Measurements from ENCODE around the gene TMEM59L. TPM values are rescaled to one million over a fixed set of nuclear protein-coding genes. Genes with fewer than 3 reads are reported as not detected.

The TMEM59L gene
- total and polyA plus RNA-seq, 9 of the 15 experiments (the other 6 are each of a cell fraction or from before 2014, with no cell fraction given), result 0.37 TPM; not detected in 8

DNA sequence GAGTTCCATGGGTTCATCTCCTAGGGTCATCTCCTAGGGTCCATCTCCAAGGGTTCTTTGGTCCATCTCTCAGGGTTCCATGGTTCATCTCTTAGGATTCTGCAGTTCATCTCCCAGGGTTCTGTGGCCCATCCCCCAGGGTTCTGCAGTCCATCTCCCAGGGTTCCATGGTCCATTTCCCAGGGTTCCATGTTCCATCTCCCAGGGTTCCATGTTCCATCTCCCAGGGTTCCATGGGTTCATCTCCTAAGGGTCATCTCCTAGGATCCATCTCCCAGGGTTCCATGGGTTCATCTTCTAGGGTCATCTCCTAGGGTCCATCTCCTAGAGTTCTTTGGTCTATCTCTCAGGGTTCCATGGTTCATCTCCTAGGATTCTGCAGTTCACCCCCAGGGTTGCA is 4.9 kb downstream of the TMEM59L start:
- intact Hi-C loops (cut with micrococcal nuclease), result no loop called here
- H3K4me3 ChIP-seq, result no peak overlapping the region
- H3K36me3 ChIP-seq (ENCODE audit: control insufficient read depth, insufficient read depth, low read length), result no peaks in the 10 kb centered on the region
- no peak overlapping the region for H3K9ac ChIP-seq (ENCODE audit: insufficient read depth in 1 of 2, low read depth in 2 of 2, low read length in 2 of 2)
- no TSS peak for BruUV-seq (replicated peaks)
- H3K9me1 ChIP-seq (ENCODE audit: control insufficient read depth, insufficient read depth, low read length), result no peaks in the 10 kb centered on the region
- no peaks in the 10 kb centered on the region for H3K79me2 ChIP-seq (ENCODE audit: control insufficient read depth, insufficient read depth, low read length)
- in situ Hi-C loops (cut with MboI), result no loop called here
- no peak overlapping the region for H3K4me2 ChIP-seq (ENCODE audit: insufficient read depth, low read length)
- H3K9me3 ChIP-seq (replicated peaks; ENCODE audit: control insufficient read depth, insufficient read depth, low read depth, low read length), result no peaks in the 10 kb centered on the region
- FAIRE-seq (no peak), ATAC-seq (no peak), DNase-seq (ENCODE audit: extremely low read depth in 1 of 4, low spot score in 3 of 4) (no peak)
- POLR2A ChIA-PET, result no interaction called here
- TF ChIP-seq, protein P1, sequence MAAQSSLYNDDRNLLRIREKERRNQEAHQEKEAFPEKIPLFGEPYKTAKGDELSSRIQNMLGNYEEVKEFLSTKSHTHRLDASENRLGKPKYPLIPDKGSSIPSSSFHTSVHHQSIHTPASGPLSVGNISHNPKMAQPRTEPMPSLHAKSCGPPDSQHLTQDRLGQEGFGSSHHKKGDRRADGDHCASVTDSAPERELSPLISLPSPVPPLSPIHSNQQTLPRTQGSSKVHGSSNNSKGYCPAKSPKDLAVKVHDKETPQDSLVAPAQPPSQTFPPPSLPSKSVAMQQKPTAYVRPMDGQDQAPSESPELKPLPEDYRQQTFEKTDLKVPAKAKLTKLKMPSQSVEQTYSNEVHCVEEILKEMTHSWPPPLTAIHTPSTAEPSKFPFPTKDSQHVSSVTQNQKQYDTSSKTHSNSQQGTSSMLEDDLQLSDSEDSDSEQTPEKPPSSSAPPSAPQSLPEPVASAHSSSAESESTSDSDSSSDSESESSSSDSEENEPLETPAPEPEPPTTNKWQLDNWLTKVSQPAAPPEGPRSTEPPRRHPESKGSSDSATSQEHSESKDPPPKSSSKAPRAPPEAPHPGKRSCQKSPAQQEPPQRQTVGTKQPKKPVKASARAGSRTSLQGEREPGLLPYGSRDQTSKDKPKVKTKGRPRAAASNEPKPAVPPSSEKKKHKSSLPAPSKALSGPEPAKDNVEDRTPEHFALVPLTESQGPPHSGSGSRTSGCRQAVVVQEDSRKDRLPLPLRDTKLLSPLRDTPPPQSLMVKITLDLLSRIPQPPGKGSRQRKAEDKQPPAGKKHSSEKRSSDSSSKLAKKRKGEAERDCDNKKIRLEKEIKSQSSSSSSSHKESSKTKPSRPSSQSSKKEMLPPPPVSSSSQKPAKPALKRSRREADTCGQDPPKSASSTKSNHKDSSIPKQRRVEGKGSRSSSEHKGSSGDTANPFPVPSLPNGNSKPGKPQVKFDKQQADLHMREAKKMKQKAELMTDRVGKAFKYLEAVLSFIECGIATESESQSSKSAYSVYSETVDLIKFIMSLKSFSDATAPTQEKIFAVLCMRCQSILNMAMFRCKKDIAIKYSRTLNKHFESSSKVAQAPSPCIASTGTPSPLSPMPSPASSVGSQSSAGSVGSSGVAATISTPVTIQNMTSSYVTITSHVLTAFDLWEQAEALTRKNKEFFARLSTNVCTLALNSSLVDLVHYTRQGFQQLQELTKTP (IDR thresholded peaks at IDR 0.05; ENCODE audit: low read depth in 1 of 2, partially characterized antibody in 2 of 2), result peak in 1 of 2 experiments; percentile 88
- TF ChIP-seq FOXJ2 (tag; IDR thresholded peaks at IDR 0.05) (no peak), CC2D1A (IDR thresholded peaks at IDR 0.05) (no peak)
- no peak overlapping the region for H2AFZ ChIP-seq (ENCODE audit: low read depth, low read length)
- peaks cover 0 to 20% of the 10 kb centered on the region in 2 experiments; a peak in 2 of 5 replicates for H3K4me1 ChIP-seq (replicated peaks in 1 of 2; ENCODE audit: control insufficient read depth in 2 of 2, insufficient read depth in 2 of 2, low read length in 2 of 2)
- H4K20me1 ChIP-seq (replicated peaks; ENCODE audit: control insufficient read depth, insufficient read depth, low read length), result no peaks in the 10 kb centered on the region; the same call in none of the 2 replicates
- peaks cover 15 to 39% of the 10 kb centered on the region in 2 experiments; a peak in 4 of 5 replicates for H3K27me3 ChIP-seq (ENCODE audit: control insufficient read depth in 2 of 2, insufficient read depth in 2 of 2, low read length in 2 of 2)
- no peak overlapping the region for H3K27ac ChIP-seq (ENCODE audit: extremely low read depth, low read depth, low read length)
- CTCF ChIA-PET (ENCODE audit: low intra/inter-chr PET ratio), result no interaction called here
